T-helper 2 cell (primary cell): ENCODE results near the gene MAP2K2.
"Not testable (repeated sequence)": the region's sequence is repeated elsewhere in the genome, so short reads cannot be mapped to it uniquely, and the experiment has no call there.

Source experiments
- DNase-seq, 5 experiments: peaks; one replicate each; pipeline versions ENCODE4 v3.0.0 to v3.0.0-alpha.2; 2012 to 2022

MAP2K2 gene

DNA sequence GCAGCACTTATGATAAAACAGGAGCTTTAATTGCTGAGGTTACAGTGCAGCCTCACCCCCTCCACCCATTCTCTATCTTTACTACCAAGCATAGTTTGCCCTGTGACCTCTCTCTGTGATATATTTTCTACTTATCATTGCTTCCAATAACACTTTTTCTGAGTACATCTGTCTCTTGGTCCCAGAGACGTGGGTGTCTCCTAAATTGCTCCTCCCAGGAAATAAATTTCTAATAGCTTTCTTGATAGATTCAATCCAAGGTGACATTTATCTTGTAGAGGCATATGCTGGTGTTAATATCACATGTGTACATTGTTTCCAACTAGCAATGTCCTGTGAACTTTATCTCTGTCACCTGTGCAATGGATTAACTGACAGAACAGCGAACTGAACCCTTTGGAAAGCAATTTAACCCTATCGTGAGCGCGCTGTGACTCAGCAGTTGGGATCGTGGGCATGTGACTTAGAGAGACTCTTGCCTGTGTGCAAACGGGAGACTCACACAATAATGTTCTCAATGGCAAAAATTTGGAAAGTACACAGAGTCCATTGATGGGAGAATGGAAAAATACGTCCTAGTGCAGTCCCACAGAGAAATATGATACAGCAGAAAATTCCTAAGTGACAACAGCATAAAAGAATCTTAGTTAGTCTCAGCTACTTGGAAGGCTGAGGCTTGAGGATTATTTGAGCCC lies 7.0 kb upstream of the MAP2K2 start:
- DNase-seq: no peak

DNA sequence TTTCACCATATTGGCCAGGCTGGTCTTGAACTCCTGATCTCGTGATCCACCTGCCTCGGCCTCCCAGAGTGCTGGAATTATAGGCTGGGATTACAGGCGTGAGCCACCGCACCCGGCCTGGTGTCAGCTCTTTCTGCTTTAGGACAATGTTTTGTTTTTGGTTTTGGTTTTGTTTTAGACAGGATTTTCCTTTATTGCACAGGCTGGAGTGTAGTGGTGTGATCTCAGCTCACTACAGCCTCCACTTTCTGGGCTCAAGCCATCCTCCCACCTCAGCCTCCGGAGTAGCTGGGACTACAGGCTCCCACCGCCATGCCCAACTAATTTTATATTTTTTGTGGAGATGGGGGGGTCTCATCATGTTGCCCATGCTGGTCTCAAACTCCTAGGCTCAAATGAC lies 5.1 kb upstream of the MAP2K2 start:
- not testable (repeated sequence) for DNase-seq

DNA sequence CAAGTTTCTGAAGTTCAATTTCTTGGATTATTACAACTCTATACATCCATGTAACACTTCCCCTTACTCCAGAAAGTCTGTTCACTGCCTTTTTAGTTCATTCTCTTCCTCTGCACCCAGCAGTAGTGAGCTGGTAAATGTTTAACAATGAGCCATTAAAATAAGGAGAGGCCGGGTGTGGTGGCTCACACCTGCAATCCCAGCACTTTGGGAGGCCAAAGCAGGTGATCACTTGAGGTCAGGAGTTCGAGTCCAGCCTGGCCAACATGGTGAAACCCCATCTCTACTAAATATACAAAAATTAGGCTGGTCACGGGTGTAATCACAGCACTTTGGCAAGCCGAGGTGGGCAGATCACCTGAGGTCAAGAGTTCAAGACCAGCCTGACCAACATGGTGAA lies 3.4 kb upstream of the MAP2K2 start:
- not testable (repeated sequence) for DNase-seq

DNA sequence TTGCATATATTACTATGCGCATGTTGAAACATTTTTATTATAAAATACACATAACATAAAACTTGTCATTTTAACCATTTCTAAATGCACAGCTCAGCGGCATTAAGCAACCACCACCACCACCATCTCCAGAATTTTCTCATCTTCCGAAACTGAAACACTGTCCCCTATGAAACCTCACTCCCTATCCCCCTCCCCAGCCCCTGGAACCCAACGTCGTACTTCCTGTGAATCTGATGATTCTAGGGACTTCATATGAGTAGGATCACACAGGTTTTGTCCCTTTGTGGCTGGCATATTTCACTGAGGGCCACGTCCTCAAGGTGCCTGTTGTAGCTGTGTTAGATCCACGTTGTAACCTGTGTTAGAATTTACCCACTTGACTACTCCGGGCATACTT lies 716 bp upstream of the MAP2K2 start:
- no peak for DNase-seq

- no peak for DNase-seq
These were observed 1.4 kb downstream of the MAP2K2 start for GRCh38 chr19:4122480-4122879.

DNA sequence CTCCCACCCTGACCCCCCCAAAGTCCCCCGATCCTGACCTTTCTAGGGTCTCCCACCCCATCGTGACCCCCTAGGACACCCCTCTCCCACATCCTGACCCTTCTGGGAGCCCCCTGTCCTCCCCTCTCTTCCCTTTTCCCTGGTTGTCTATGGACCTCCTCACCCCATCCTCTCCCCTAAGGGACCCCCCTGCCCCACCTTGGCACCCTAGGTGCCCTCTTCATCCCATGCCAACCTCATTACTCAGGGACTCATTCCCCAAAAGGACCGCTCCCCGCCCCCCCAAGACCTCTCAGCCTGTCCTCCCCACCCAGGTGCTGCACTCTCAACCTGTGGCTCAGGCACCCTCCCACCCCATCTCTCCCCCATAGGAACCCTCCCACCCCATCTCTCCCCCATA lies 2.1 kb downstream of the MAP2K2 start:
- no peak for DNase-seq

- no peak for DNase-seq
These were observed 2.7 kb downstream of the MAP2K2 start for GRCh38 chr19:4121273-4121612.

DNA sequence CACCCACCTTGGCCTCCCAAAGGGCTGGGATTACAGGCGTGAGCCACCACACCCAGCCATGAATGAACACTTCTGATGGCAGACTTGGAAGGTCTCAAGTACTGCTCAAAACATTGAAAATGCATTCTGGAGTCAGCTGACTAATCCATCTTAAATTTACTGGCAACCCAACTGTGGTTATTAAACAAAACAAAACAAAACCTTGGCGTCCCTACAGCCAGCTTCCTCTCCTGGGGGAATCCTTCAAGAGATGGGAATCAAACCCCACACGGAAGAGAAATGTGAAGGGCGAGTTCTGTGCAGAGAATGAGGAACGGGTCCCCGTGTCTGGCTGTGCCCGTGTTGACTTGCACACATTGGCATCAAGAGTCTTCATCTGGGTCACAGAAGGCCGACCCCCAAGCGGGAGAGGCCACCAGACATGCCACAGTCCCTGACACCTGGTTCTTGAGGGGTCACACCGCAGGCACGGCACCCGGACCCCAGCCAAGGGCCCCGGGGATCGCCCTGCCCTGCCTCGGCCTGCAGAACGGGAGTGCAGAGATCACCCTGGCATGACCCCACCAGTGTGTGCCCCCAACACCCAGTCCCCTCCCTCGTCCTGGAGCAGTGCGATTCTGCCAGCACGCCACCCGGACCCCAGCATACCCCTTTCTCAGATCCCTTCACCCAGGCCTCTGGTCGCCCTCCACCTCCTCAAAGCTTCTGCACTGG lies 3.2 kb downstream of the MAP2K2 start:
- DNase-seq: no peak

GRCh38 chr19:4119763-4120162 lies 4.2 kb downstream of the MAP2K2 start:
- DNase-seq: no peak

- no peak for DNase-seq
These were observed 8.0 kb downstream of the MAP2K2 start for GRCh38 chr19:4115818-4116385.

DNA sequence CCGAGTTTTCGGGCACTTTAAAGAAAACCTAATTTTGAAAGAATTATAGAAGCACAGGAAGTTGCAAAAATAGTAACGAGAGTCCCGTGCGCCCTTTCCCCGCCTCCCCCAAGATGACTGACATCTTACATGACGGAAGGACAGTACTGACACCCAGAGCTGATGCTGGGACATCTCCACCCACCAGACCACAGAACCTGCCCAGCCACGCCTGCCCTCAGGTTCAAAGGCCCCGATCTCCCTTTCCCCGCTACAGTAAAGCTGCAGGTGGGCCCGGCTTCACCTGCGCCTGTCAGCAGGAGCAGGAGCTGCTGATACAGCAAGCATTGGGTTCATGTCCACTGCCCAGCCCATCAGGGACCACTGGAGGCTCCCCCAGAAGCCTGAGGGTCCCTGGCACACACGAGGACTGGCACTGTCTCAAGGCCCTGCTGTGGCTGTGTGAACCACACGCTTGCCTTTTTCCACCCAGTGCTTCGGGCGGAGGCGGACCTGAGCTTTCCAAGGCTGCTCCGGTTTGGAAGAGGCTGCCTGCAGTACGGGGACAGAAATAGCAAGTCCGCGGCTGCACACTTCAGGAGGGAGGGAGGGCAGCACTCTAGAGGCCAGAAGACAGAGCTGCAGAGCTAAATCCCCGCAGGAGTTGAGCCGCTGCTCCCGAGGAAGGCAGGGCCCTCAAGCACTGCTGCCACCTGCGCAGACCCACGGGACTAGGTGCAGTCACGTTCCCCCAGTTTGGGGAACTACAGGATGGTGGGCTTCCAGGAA lies 8.7 kb downstream of the MAP2K2 start:
- peak in 3 of 5 experiments; percentile 58 to 88 (median 72) for DNase-seq

DNA sequence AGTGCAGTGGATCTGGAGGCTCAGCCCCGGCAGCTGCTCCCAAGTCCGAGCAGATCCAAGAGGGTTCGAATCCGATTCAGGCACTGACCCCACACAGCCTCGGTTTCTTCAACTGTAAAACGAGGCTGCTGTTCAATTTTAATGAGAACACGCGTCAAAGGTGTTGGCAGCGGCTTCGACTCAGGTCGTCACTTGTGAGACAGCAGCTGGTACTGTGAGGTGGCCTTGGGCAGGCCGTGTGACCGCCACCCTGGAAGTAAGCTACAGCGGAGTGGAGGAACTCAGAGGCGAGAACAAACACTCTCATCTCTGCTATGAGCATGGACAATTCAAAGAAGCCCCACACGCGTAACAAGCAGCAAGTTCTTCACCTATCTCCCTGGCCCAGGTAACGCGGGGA lies 9.7 kb downstream of the MAP2K2 start:
- no peak for DNase-seq

GRCh38 chr19:4113398-4114088 lies 10.4 kb downstream of the MAP2K2 start:
- DNase-seq: no peak

GRCh38 chr19:4112367-4112766 lies 11.6 kb downstream of the MAP2K2 start:
- no peak for DNase-seq

GRCh38 chr19:4109626-4109945 lies 14.3 kb downstream of the MAP2K2 start:
- no peak for DNase-seq

DNA sequence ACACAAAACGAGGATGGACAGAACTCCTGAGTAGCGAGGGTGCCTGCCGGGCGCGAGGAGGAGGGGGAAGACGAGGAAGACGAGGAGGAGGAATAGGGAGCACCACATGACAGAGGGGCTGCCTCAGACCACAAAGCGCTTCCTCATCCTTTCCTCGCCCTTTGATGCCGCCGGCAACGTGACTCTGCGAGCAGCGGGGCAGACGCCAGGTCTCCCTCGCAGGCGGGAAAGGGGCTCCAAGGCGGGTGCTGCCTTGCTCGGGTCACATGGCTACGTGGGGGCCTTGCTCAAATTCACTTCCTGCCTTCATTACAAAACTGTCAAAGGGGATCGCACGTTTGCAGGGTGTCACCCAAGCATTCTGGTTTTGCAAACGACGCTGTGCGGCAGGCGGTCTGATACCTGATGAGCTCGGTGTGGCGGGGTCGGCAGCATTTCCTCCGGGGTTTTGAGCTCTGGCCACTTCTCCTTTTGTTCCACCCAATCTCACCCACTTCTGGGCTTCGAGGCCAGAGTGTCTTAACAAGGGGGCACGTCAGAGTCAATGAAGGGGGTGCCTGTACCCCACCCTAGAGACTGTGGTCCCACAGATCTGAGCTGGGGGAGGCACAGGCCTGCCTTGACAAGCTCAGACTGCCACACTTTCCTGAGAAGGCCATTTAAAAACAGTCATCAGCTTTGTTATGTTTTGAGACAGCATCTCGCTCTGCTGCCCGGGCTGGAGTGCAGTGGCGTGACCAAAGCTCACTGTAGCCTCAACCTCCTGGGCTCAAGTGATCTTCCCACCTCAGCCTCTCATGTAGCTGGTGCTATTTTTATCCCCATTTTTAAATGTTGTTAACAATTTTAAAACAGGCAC lies 14.9 kb downstream of the MAP2K2 start:
- DNase-seq: peak in 4 of 5 experiments; percentile 24 to 95 (median 68)

DNA sequence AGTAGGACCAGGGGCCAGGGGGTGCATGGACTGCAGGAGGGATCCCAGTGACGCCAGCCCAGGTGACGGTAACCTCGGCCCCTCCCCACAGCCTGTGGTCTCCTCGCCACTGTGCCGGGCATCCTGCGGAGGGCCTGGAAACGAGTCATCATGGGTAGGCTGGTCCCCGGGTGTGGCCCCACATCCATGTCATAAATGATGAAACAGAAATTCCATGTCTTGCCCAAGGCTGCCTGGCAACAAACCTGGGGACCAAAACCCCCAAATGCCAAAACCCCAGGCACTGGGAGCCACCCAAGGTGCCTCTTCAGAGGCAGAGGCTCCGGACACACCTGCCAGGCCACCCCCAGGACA lies 20.9 kb downstream of the MAP2K2 start:
- peak in 1 of 5 experiments; percentile 34 for DNase-seq

DNA sequence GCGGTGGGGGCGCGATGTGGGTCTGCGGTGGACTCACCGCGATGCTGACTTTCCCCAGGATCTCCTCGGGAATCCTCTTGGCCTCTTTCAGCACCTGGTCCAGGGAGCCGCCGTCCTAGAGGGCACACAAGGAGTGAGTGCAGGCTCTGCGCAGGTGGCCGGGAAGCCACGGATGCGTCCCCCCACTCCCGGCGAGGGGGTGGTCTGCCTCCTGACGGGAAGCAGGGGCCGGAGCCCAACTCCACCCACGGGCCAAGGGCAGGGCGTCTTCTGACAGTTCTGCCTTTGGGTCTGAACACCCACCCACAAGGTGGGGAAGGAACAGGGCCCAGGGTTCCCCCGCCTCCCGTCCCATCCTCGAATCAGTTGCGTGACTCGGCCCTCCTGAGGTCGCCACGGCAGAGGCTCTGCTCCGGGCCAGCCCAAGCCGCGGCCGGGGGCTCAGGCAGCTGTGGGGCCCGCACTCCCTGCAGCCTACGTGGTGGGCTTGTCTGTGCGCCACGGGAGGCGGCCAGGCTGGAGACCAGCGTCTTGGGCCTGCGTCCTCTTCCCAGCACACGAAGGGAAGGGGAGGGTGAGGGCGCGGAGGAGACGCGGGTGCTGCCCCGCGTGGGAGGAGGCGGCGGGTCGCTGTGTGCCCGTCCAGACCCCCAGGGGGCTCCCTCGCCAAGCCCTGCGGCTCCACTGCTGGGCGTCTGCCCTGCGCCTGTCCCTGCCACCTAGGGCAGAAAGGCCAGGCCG lies 21.4 kb downstream of the MAP2K2 start:
- no peak for DNase-seq

DNA sequence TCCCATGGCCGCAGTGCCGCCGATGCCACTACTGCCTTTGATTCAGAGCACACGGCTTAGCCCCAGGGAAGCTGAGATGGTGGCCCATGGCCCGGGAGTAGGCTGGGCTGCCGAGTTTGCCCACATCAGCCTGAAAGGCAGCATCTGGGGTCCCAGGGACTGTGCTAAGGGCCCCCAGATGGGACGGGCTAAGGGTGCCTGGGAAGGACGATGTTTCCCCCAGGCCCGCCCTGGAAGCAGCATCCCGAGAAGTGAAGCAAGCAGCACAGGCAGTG lies 22.5 kb downstream of the MAP2K2 start:
- DNase-seq: no peak

GRCh38 chr19:4100647-4101495 lies 23.1 kb downstream of the MAP2K2 start:
- DNase-seq: no peak
